HG02970 (cell line): ENCODE data around the gene PLCG1.

ENCODE experiments used
- ATAC-seq: cut with Tn5 transposase; IDR thresholded peaks from one replicate; pipeline ENCODE4 v1.9.1; 2021; ENCODE audit warnings: mild to moderate bottlenecking, moderate library complexity, moderate number of reproducible peaks; ENCODE audit not compliant: unreplicated experiment, low FRiP score

PLCG1 gene

GRCh38 chr20:41202426-41202825, 65.1 kb downstream of the PLCG1 start:
- no peak for ATAC-seq

GRCh38 chr20:41203660-41204059, 66.3 kb downstream of the PLCG1 start:
- no peak for ATAC-seq

GRCh38 chr20:41204304-41205265, 67.2 kb downstream of the PLCG1 start:
- ATAC-seq, result no peak

GRCh38 chr20:41205313-41205712, 68.0 kb downstream of the PLCG1 start:
- ATAC-seq, result no peak

GRCh38 chr20:41213150-41213820, 75.9 kb downstream of the PLCG1 start:
- no peak for ATAC-seq

GRCh38 chr20:41214202-41214601, 76.9 kb downstream of the PLCG1 start:
- ATAC-seq, result no peak

- ATAC-seq, result no peak
Measured at GRCh38 chr20:41214666-41215065, 77.3 kb downstream of the PLCG1 start.

GRCh38 chr20:41217422-41217821, 80.1 kb downstream of the PLCG1 start:
- no peak for ATAC-seq

- no peak for ATAC-seq
Measured at GRCh38 chr20:41218466-41218865, 81.1 kb downstream of the PLCG1 start.

- ATAC-seq, result no peak
Measured at GRCh38 chr20:41219824-41220223, 82.5 kb downstream of the PLCG1 start.

GRCh38 chr20:41221614-41222218, 84.4 kb downstream of the PLCG1 start:
- ATAC-seq, result no peak

- no peak for ATAC-seq
Measured at GRCh38 chr20:41222296-41222695, 85.0 kb downstream of the PLCG1 start.

GRCh38 chr20:41222703-41223102, 85.4 kb downstream of the PLCG1 start:
- ATAC-seq, result no peak

- no peak for ATAC-seq
Measured at GRCh38 chr20:41223112-41223511, 85.8 kb downstream of the PLCG1 start.

GRCh38 chr20:41224281-41224680, 86.9 kb downstream of the PLCG1 start:
- ATAC-seq, result no peak

GRCh38 chr20:41225091-41225490, 87.7 kb downstream of the PLCG1 start:
- no peak for ATAC-seq

GRCh38 chr20:41226426-41226825, 89.1 kb downstream of the PLCG1 start:
- no peak for ATAC-seq
